ENCODE measurements around the gene AJAP1.
"Not testable (repeated sequence)": the region's sequence is repeated elsewhere in the genome, so short reads cannot be mapped to it uniquely, and the experiment has no call there.

Gene AJAP1

DNA sequence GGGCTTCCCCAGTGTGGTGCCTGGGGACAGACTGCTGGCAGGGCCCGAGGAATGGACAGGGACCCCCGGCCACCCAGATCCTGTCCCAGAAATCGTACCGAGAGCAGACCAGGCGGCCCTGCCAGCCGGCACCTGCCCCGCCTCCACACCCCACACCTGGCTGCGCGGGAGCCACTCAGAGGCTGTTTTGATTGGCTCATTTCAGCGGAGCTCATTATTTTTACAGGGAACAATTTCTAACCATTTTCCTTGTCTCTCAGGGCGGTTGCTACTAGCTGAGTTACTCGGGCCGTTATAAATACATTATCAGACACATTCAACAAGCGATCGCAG is 39.3 kb upstream of the AJAP1 start:
- H3K27ac ChIP-seq, result no peak overlapping the region
- TF ChIP-seq ZFX (IDR thresholded peaks at IDR 0.05; ENCODE audit: borderline replicate concordance), result no peak
- TF ChIP-seq, protein P1, sequence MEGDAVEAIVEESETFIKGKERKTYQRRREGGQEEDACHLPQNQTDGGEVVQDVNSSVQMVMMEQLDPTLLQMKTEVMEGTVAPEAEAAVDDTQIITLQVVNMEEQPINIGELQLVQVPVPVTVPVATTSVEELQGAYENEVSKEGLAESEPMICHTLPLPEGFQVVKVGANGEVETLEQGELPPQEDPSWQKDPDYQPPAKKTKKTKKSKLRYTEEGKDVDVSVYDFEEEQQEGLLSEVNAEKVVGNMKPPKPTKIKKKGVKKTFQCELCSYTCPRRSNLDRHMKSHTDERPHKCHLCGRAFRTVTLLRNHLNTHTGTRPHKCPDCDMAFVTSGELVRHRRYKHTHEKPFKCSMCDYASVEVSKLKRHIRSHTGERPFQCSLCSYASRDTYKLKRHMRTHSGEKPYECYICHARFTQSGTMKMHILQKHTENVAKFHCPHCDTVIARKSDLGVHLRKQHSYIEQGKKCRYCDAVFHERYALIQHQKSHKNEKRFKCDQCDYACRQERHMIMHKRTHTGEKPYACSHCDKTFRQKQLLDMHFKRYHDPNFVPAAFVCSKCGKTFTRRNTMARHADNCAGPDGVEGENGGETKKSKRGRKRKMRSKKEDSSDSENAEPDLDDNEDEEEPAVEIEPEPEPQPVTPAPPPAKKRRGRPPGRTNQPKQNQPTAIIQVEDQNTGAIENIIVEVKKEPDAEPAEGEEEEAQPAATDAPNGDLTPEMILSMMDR (IDR thresholded peaks at IDR 0.05), result no peak

DNA sequence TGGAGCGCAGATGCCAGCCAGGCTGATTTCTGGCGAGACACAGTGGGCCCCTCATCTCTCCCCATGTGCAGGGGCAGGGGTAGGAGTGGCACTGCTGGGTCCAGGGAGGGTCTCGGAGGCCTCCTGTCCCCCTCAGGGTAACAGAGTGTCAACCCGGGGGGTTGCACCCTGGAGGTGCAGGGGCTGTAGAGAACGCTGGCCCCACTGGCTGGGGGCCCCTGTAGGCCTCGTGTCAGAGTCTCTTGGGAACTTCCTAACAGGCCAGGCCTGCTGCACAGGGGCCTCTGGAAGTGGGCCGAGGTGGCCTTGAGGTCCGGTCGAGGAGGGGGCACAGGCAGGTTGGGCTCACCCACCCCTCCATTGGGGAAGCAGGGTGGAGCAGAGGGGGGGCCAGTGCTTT is 38.9 kb upstream of the AJAP1 start:
- no peak for TF ChIP-seq ZFX (IDR thresholded peaks at IDR 0.05; ENCODE audit: borderline replicate concordance)
- TF ChIP-seq, protein P1 (IDR thresholded peaks at IDR 0.05), result no peak
- no peak overlapping the region for H3K27ac ChIP-seq

DNA sequence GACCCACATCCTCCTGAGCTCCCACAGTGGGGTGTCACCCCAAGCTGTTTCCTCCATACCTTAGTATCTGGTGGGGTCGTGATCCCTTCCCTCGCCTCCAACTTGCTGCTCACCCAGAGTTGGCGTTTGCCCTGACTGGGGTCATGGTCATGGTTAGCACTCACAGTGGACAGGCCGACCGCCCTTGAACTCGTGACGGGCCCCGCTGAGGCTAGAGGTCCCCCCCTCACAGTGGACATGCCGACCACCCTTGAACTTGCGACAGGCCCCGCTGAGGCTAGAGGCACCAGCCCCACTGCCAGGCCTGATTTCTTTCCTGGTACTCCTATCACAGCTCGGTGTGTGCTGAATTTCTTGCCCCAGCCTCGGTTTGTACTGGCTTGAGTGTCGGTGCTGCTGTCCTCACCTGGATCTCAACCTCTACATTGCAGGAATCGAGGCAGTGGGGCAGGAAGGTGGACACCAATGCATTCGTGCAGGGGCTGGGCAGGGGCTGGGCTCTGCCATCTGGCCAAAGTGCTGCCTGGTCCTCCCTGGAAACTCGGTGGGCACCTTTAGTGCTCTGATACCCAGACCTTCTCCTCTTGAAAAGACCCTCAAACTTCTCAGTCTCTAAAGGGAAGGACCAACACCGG is 37.5 kb upstream of the AJAP1 start:
- H3K27ac ChIP-seq, result no peak overlapping the region
- TF ChIP-seq, protein P1 (IDR thresholded peaks at IDR 0.05), result no peak
- TF ChIP-seq ZFX (IDR thresholded peaks at IDR 0.05; ENCODE audit: borderline replicate concordance), result no peak

DNA sequence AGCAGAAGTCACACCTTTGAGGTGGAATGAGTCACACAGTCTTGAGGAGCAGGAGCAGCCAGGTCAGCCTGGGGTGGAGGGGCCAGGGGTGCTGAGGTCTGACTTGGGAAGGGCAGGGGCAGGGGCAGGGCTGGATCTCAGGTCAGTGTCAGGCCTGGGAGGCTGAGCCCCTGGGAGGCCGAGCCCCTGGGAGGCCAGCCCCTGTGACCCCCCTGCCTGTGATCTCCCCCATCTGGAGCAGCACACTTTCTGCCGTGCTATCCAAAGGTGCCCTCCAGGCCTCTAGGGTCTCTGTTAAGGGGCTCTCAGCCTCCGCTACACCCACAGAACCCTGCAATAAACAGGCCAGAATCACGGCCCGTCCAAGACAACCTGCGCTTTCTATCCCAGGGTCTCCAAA is 36.9 kb upstream of the AJAP1 start:
- TF ChIP-seq, protein P1 (IDR thresholded peaks at IDR 0.05), result no peak
- TF ChIP-seq ZFX (IDR thresholded peaks at IDR 0.05; ENCODE audit: borderline replicate concordance), result no peak

DNA sequence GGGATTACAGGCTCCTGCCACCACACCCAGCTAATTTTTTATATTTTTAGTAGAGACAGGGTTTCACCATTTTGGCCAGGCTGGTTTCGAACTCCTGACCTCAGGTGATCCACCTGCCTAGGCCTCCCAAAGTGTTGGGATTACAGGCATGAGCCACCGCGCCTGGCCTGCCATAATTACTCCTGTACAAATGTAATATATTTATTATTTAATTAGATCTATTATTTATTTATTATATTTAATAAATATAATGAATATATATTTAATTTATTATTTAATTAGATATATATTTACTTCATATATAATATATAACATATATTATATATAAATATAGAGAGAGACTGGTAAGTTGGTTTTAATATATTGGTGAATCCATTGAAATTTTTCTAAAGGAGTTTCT is 35.6 kb upstream of the AJAP1 start:
- not testable (repeated sequence) for H3K27ac ChIP-seq

More for the DNA sequence above, 36.9 kb upstream of the AJAP1 start:
- no peak overlapping the region for H3K27ac ChIP-seq

DNA sequence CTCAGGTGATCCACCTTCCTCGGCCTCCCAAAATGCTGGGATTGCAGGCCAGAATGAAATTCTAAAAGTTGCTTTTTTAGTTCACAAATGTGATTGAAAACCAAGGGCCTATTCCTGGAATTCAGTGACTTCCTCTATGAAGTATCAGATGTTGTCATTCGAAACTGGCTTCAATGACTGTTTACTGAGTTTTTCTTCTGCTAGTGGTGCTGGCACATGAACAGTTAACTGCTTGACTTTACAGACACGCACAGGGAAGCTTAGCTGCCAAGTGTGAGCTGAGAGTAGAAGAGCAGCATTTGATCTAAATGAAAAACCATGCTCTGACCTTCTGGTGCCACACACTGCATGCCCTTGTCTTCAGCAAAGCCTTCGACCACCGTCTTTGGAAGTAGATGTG is 32.8 kb upstream of the AJAP1 start:
- TF ChIP-seq, protein P1 (IDR thresholded peaks at IDR 0.05), result no peak
- no peak for TF ChIP-seq ZFX (IDR thresholded peaks at IDR 0.05; ENCODE audit: borderline replicate concordance)
- no peak overlapping the region for H3K27ac ChIP-seq

DNA sequence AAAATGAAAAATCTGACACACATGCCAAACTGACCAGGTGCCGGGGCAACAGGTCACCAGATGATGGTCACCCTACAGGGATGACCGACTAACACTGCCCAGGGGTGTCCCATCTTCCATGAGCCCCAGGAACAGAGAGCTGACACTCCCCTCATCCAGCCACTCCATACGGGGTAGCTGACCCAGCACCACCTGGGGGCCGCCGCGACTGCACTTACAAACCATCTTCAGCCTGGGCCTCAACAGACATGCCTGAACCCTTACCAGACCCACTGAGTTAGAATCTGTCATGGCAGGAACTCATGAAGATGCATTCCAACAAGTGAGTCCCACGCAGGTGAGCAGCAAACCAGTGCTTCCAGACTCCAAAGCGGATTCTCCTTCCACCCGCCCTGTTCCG is 31.6 kb upstream of the AJAP1 start:
- H3K27ac ChIP-seq, result no peak overlapping the region
- TF ChIP-seq ZFX (IDR thresholded peaks at IDR 0.05; ENCODE audit: borderline replicate concordance), result no peak
- TF ChIP-seq, protein P1 (IDR thresholded peaks at IDR 0.05), result no peak

DNA sequence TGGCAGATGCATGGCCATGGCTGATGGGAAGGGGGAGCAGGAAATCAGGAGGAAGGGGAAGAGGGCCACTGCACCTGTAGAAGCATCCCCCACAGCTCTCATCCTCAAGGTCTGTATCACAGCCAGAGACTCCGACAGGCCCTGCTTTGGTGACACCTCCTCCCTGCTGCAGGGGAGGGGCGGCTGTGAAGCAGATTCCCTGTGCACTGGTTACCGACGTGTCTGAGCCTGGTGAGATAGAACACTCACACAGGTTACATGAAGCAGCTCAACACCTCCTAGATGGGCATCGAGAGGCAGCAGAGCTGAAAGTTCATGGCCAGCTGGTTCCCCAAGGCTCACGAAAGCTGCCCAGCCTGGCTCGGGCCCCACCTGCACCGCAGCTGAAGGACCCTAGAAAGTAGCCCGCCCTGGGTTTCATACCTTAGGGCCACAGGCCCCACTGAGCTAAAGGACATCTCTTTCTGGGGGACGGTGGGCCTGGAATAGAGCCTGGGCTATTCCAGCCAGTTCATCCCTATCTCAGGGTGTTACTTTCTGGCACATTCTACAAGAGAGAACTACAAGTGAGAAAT is 30.2 kb upstream of the AJAP1 start:
- H3K27ac ChIP-seq, result no peak overlapping the region
- TF ChIP-seq, protein P1 (IDR thresholded peaks at IDR 0.05), result no peak
- TF ChIP-seq ZFX (IDR thresholded peaks at IDR 0.05; ENCODE audit: borderline replicate concordance), result no peak
